HCT116 (cell line): ENCODE data around the gene VAMP1. TPM values are rescaled to one million over a fixed set of nuclear protein-coding genes. Genes with fewer than 3 reads are reported as not detected.
A peak's percentile ranks its signal among the peaks of the same experiment; 100 is the strongest.

ENCODE experiments used
- ATAC-seq: fragments of 200-7000 bp; cut with Tn5 transposase; 2 replicates; pipeline ENCODE4 v1.9.1; 2020; ENCODE audit warnings: mild to moderate bottlenecking, moderate library complexity
- BruUV-seq: library from RNA; stranded (reverse); fragments of 400-500 nt; replicated peaks from 2 replicates; lab custom pipeline; 2021; lab: Mats Ljungman, UMichigan
- CTCF ChIA-PET: fragments of 300-600 bp; sonication (Branson Sonifier 250); formaldehyde crosslinking; loops from one replicate; lab custom pipeline; 2021; ENCODE audit warnings: antibody characterized with exemption; lab: Charles Lee
- POLR2A ChIA-PET: fragments of 300-600, 350-600 bp; sonication (Branson Sonifier 250); formaldehyde crosslinking; loops from one replicate; lab custom pipeline; 2021; ENCODE audit warnings: antibody characterized with exemption; lab: Charles Lee
- RAD21 ChIA-PET, 2 experiments: fragments of 300-600 bp; sonication (Branson Sonifier 250); formaldehyde crosslinking; loops; one replicate each; lab custom pipeline; 2023; ENCODE audit warnings: low total read pairs in 2 of 2; ENCODE audit not compliant: uncharacterized antibody in 2 of 2, unreplicated experiment in 2 of 2, low non-redundant PET in 1 of 2; lab: Charles Lee
- DNase-seq: peaks from one replicate; pipeline ENCODE4 v3.0.0-alpha.2; 2010; ENCODE audit warnings: low read depth, low spot score
- H2AFZ ChIP-seq: fragments of 200-600 bp; shearing (Covaris generic), sonication (generic); 2 replicates; pipeline ENCODE4 v1.6.1; 2017; ENCODE audit warnings: low read depth, mixed run types, mixed read lengths, antibody characterized with exemption, low read length; ENCODE audit not compliant: poor library complexity, severe bottlenecking
- H3K27ac ChIP-seq: 2 replicates; pipeline ENCODE4 v1.5.1; 2012; ENCODE audit warnings: low read depth, low read length
- H3K27me3 ChIP-seq: fragments of 200-600 bp; sonication (generic); 2 replicates; pipeline ENCODE4 v1.6.1; 2016; ENCODE audit warnings: mixed run types, low read length, mixed read lengths; ENCODE audit not compliant: insufficient read depth
- H3K36me3 ChIP-seq, 2 experiments: fragments of 200-500 bp in 1 of 2; fragments of 200-600 bp in 1 of 2; sonication (Bioruptor generic) in 1 of 2; sonication (generic) in 1 of 2; 2 replicates each; pipeline versions ENCODE4 v1.5.1 to v1.6.1; 2014 to 2016; ENCODE audit warnings: low read length in 2 of 2, inconsistent platforms in 1 of 2, mixed read lengths in 1 of 2, mixed run types in 1 of 2; ENCODE audit not compliant: insufficient read depth in 2 of 2, control insufficient read depth in 1 of 2
- H3K4me1 ChIP-seq, 2 experiments: fragments of 200-600 bp in 1 of 2; sonication (generic) in 1 of 2; 2 replicates each; pipeline versions ENCODE4 v1.5.1 to v1.6.1; 2012 to 2017; ENCODE audit warnings: low read length in 2 of 2, inconsistent platforms in 1 of 2, mild to moderate bottlenecking in 1 of 2, mixed read lengths in 1 of 2, mixed run types in 1 of 2, moderate library complexity in 1 of 2; ENCODE audit not compliant: insufficient read depth in 2 of 2, control insufficient read depth in 1 of 2
- H3K4me2 ChIP-seq: fragments of 200-600 bp; sonication (generic); 2 replicates; pipeline ENCODE4 v1.6.1; 2017; ENCODE audit warnings: mixed run types, low read length, mixed read lengths
- H3K4me3 ChIP-seq, 2 experiments: fragments of 200-600 bp in 1 of 2; sonication (generic) in 1 of 2; replicated peaks in 1 of 2; 2 replicates each; pipeline ENCODE4 v1.5.1; 2011 to 2016; ENCODE audit warnings: low read length in 2 of 2, control low read depth in 1 of 2, low read depth in 1 of 2, mild to moderate bottlenecking in 1 of 2, mixed read lengths in 1 of 2, mixed run types in 1 of 2
- H3K79me2 ChIP-seq: fragments of 200-600 bp; sonication (generic); 2 replicates; pipeline ENCODE4 v1.6.1; 2017; ENCODE audit warnings: mild to moderate bottlenecking, mixed run types, low read length, moderate library complexity, mixed read lengths; ENCODE audit not compliant: insufficient read depth
- H3K9ac ChIP-seq: fragments of 200-600 bp; sonication (generic); 2 replicates; pipeline ENCODE4 v1.6.1; 2016; ENCODE audit warnings: low read length, mixed read lengths
- H3K9me2 ChIP-seq: fragments of 200-600 bp; sonication (generic), shearing (Covaris generic); 2 replicates; pipeline ENCODE4 v1.6.1; 2017; ENCODE audit warnings: mixed run types, mild to moderate bottlenecking, moderate library complexity; ENCODE audit not compliant: insufficient read depth
- H3K9me3 ChIP-seq, 2 experiments: fragments of 200-500 bp in 1 of 2; fragments of 200-600 bp in 1 of 2; sonication (Bioruptor generic) in 1 of 2; sonication (generic) in 1 of 2; 2 replicates each; pipeline ENCODE4 v1.6.1; 2014 to 2017; ENCODE audit warnings: low read length in 2 of 2, mixed read lengths in 2 of 2, inconsistent platforms in 1 of 2, low read depth in 1 of 2, mild to moderate bottlenecking in 1 of 2, mixed run types in 1 of 2, moderate library complexity in 1 of 2; ENCODE audit not compliant: control insufficient read depth in 1 of 2, insufficient read depth in 1 of 2
- H4K20me1 ChIP-seq: fragments of 200-600 bp; sonication (generic), shearing (Covaris generic); 2 replicates; pipeline ENCODE4 v1.6.1; 2017; ENCODE audit warnings: mixed run types, mild to moderate bottlenecking, moderate library complexity; ENCODE audit not compliant: insufficient read depth
- CBX3 ChIP-seq: IDR thresholded peaks from 2 replicates; pipeline ENCODE4 v1.6.1; 2012; ENCODE audit warnings: low read depth
- CEBPB ChIP-seq: IDR thresholded peaks from 2 replicates; pipeline ENCODE4 v1.6.1; 2012; ENCODE audit warnings: low read depth
- EGR1 ChIP-seq: IDR thresholded peaks from 2 replicates; pipeline ENCODE4 v1.6.1; 2012; ENCODE audit warnings: low read depth
- ELF1 ChIP-seq: IDR thresholded peaks from 2 replicates; pipeline ENCODE4 v1.6.1; 2012; ENCODE audit warnings: low read depth, borderline replicate concordance
- EZH2 ChIP-seq: fragments of 200-600 bp; sonication (generic); IDR thresholded peaks from 2 replicates; pipeline ENCODE4 v1.6.1; 2017; ENCODE audit warnings: antibody characterized with exemption, mixed run types
- EZH2phosphoT487 ChIP-seq: fragments of 200-600 bp; IDR thresholded peaks from 2 replicates; pipeline ENCODE4 v1.6.1; 2018; ENCODE audit warnings: antibody characterized with exemption, borderline replicate concordance
- FOSL1 ChIP-seq: IDR thresholded peaks from 2 replicates; pipeline ENCODE4 v1.6.1; 2012; ENCODE audit warnings: low read depth
- POLR2A ChIP-seq: IDR thresholded peaks from 2 replicates; pipeline ENCODE4 v1.7.0; 2011; ENCODE audit warnings: borderline replicate concordance; ENCODE audit not compliant: insufficient read depth, insufficient read length; ENCODE audit errors: extremely low read depth
- POLR2AphosphoS5 ChIP-seq: IDR thresholded peaks from 2 replicates; pipeline ENCODE4 v1.6.1; 2011; ENCODE audit warnings: mild to moderate bottlenecking, low read depth, low read length, moderate library complexity
- RAD21 ChIP-seq: IDR thresholded peaks from 2 replicates; pipeline ENCODE4 v1.6.1; 2012; ENCODE audit warnings: low read depth, mild to moderate bottlenecking
- SIN3A ChIP-seq: IDR thresholded peaks from 2 replicates; pipeline ENCODE4 v1.6.1; 2012; ENCODE audit warnings: low read depth
- SP1 ChIP-seq: IDR thresholded peaks from 2 replicates; pipeline ENCODE4 v1.6.1; 2012; ENCODE audit warnings: low read depth
- SRF ChIP-seq: IDR thresholded peaks from 2 replicates; pipeline ENCODE4 v1.6.1; 2012; ENCODE audit warnings: low read depth
- TCF7L2 ChIP-seq: IDR thresholded peaks from 2 replicates; pipeline ENCODE4 v1.7.0; 2011; ENCODE audit warnings: borderline replicate concordance, inconsistent platforms; ENCODE audit not compliant: insufficient read depth, insufficient read length; ENCODE audit errors: extremely low read depth
- YY1 ChIP-seq: IDR thresholded peaks from 2 replicates; pipeline ENCODE4 v1.6.1; 2011; ENCODE audit warnings: low read length, low read depth, moderate library complexity, mild to moderate bottlenecking; ENCODE audit not compliant: insufficient replicate concordance; ENCODE audit errors: extremely low read depth
- ZFX ChIP-seq: fragments of 450-650 bp; IDR thresholded peaks from 2 replicates; pipeline ENCODE4 v1.6.1; 2017
- ZNF274 ChIP-seq: fragments of 200-500 bp; sonication (Bioruptor generic); IDR thresholded peaks from 2 replicates; pipeline ENCODE4 v1.6.1; 2014; ENCODE audit warnings: mild to moderate bottlenecking, low read depth, low read length, inconsistent platforms
- intact Hi-C: fragments of 100-400 bp; cut with micrococcal nuclease; formaldehyde crosslinking; loops from 2 replicates; pipeline ENCODE4 v1.10.0; 2022
- total RNA-seq: library from RNA; stranded (reverse); gene quantifications from one replicate; pipeline ENCODE4 v1.2.1, GENCODE V29; 2021; ENCODE audit not compliant: unreplicated experiment
- TF ChIP-seq, protein P1 (sequence below): IDR thresholded peaks from 2 replicates; pipeline ENCODE4 v1.6.1; 2011; ENCODE audit warnings: mild to moderate bottlenecking, low read length, moderate library complexity; ENCODE audit not compliant: insufficient replicate concordance; ENCODE audit errors: extremely low read depth
- TF ChIP-seq, protein P2 (sequence below): IDR thresholded peaks from 2 replicates; pipeline ENCODE4 v1.6.1; 2012
- TF ChIP-seq, protein P3 (sequence below): IDR thresholded peaks from 2 replicates; pipeline ENCODE4 v1.6.1; 2012
- TF ChIP-seq, protein P4 (sequence below), 3 experiments: fragments of 200-600 bp in 1 of 3; sonication (generic) in 1 of 3; IDR thresholded peaks in 2 of 3; conservative IDR thresholded peaks in 1 of 3; 2 replicates each; pipeline ENCODE4 v1.5.1; 2012 to 2017; ENCODE audit warnings: low read depth in 2 of 3, low read length in 2 of 3, antibody characterized with exemption in 1 of 3, borderline replicate concordance in 1 of 3, control low read depth in 1 of 3, mild to moderate bottlenecking in 1 of 3, mixed read lengths in 1 of 3, mixed run types in 1 of 3, moderate library complexity in 1 of 3; ENCODE audit not compliant: insufficient read depth in 1 of 3

VAMP1 gene
- total RNA-seq, 1 experiment from 2014 or later: 12.1 TPM

DNA sequence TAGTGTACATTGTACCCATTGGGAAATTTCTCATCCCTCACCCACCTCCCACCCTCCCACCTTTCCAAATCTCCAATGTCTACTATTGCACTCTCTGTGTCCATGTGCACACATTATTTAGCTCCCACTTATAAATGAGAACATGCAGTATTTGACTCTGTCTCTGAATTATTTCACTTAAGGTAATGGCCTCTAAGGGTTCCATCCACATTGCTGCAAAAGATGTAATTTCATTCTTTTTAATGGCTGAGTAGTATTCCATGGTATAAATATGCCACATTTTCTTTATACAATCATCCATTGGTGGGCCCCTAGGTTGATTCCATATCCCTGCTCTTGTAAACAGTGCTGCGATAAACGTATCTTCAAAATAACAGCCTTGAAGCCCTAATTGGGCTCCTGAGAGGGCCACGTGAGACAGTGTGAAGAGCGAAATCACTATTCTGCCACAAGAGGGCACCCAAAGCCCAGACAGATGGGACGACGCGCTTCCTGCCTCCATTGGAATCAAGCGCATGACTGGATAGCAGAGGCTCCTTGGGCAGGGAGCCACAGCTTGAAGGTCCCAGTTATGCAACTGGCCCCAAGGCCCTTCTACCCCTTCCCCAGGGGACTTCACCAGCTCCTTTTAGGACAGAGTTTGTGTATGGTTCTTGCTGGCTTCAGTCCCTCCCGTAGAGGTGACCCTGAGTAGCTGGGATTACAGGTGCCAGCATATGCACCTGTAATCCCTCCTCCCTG lies 47.0 kb downstream of the VAMP1 start:
- Histone ChIP-seq H3K27ac (no peak overlapping the region), H3K79me2 (no peaks in the 10 kb centered on the region), H3K4me3 (no peak overlapping the region), H3K36me3 (no peaks in the 10 kb centered on the region), H3K4me2 (0 out of 2 replicates have a peak overlapping the region, but pooled peaks have one; percentile 12), H3K9me2 (no peaks in the 10 kb centered on the region), H3K27me3 (no peaks in the 10 kb centered on the region), H4K20me1 (no peaks in the 10 kb centered on the region), H3K4me1 (peaks cover 4 to 20% of the 10 kb centered on the region in 2 experiments; a peak in 3 of 4 replicates), H3K9me3 (no peaks in the 10 kb centered on the region), H2AFZ (peak overlapping the region; percentile 26), H3K9ac (no peak overlapping the region)
- BruUV-seq: no TSS peak
- DNase-seq (peak; percentile 84), ATAC-seq (peak; percentile 97)
- intact Hi-C loops: loop anchor here (1.0 to 2.0 kb wide), 4 partner anchors 42 to 115 kb away; partner anchors contain the start of gene MRPL51
- ChIA-PET RAD21 (interaction anchor here (1.9 to 2.2 kb wide), 2 partner anchors 42 kb away, joined by 8 to 9 read pairs; no protein-coding TSS in a partner anchor), CTCF (interaction anchor here (1.1 to 5.3 kb wide), 6 partner anchors 9 to 116 kb away, joined by 3 to 46 read pairs (median 4); no protein-coding TSS in a partner anchor), POLR2A (interaction anchor here (0.6 to 1.9 kb wide), 2 partner anchors 19 to 115 kb away, joined by 3 to 6 read pairs; no protein-coding TSS in a partner anchor)
- TF ChIP-seq SRF (no peak), CEBPB (no peak), POLR2A (peak; percentile 31), RAD21 (peak; percentile 97), TCF7L2 (no peak), EZH2 (no peak), EGR1 (no peak), POLR2AphosphoS5 (peak; percentile 27; the same call in 1 of the 2 replicates), SIN3A (no peak), ZNF274 (no peak), ELF1 (no peak), YY1 (peak; percentile 56), EZH2phosphoT487 (no peak), ZFX (no peak), FOSL1 (no peak), SP1 (no peak; the same call in 1 of the 2 replicates), CBX3 (peak; percentile 97)
- TF ChIP-seq, protein P1, sequence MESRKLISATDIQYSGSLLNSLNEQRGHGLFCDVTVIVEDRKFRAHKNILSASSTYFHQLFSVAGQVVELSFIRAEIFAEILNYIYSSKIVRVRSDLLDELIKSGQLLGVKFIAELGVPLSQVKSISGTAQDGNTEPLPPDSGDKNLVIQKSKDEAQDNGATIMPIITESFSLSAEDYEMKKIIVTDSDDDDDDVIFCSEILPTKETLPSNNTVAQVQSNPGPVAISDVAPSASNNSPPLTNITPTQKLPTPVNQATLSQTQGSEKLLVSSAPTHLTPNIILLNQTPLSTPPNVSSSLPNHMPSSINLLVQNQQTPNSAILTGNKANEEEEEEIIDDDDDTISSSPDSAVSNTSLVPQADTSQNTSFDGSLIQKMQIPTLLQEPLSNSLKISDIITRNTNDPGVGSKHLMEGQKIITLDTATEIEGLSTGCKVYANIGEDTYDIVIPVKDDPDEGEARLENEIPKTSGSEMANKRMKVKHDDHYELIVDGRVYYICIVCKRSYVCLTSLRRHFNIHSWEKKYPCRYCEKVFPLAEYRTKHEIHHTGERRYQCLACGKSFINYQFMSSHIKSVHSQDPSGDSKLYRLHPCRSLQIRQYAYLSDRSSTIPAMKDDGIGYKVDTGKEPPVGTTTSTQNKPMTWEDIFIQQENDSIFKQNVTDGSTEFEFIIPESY: no peak
- TF ChIP-seq, protein P2, sequence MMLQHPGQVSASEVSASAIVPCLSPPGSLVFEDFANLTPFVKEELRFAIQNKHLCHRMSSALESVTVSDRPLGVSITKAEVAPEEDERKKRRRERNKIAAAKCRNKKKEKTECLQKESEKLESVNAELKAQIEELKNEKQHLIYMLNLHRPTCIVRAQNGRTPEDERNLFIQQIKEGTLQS: no peak
- TF ChIP-seq, protein P3, sequence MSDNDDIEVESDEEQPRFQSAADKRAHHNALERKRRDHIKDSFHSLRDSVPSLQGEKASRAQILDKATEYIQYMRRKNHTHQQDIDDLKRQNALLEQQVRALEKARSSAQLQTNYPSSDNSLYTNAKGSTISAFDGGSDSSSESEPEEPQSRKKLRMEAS: peak; percentile 99
- TF ChIP-seq, protein P4, sequence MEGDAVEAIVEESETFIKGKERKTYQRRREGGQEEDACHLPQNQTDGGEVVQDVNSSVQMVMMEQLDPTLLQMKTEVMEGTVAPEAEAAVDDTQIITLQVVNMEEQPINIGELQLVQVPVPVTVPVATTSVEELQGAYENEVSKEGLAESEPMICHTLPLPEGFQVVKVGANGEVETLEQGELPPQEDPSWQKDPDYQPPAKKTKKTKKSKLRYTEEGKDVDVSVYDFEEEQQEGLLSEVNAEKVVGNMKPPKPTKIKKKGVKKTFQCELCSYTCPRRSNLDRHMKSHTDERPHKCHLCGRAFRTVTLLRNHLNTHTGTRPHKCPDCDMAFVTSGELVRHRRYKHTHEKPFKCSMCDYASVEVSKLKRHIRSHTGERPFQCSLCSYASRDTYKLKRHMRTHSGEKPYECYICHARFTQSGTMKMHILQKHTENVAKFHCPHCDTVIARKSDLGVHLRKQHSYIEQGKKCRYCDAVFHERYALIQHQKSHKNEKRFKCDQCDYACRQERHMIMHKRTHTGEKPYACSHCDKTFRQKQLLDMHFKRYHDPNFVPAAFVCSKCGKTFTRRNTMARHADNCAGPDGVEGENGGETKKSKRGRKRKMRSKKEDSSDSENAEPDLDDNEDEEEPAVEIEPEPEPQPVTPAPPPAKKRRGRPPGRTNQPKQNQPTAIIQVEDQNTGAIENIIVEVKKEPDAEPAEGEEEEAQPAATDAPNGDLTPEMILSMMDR (IDR thresholded peaks at IDR 0.05 in 2 of 3, conservative IDR thresholded peaks at IDR 0.05 in 1 of 3; ENCODE audit: borderline replicate concordance in 1 of 3, insufficient read depth in 1 of 3, low read depth in 2 of 3, low read length in 2 of 3): peak; percentile 78 to 90 (median 90)
